CD4-positive, alpha-beta memory T cell (primary cell): ENCODE data around the gene ALDH3B1. TPM values are rescaled to one million over a fixed set of nuclear protein-coding genes. Genes with fewer than 3 reads are reported as not detected.

Source experiments
- CTCF ChIA-PET: fragments of 350-600 bp; sonication (Branson Sonifier 250); formaldehyde crosslinking; loops from one replicate; lab custom pipeline; 2021; ENCODE audit warnings: inconsistent platforms; ENCODE audit not compliant: partially characterized antibody; lab: Charles Lee
- POLR2A ChIA-PET: fragments of 350-600 bp; sonication (Branson Sonifier 250); formaldehyde crosslinking; loops from one replicate; lab custom pipeline; 2021; ENCODE audit not compliant: partially characterized antibody; lab: Charles Lee
- DNase-seq, 5 donors: peaks; one replicate each; pipeline versions ENCODE4 v3.0.0 to v3.0.0-alpha.2; 2020 to 2022; ENCODE audit warnings: mixed read lengths in 1 of 5
- H3K27ac ChIP-seq: one replicate; pipeline ENCODE4 v1.7.0; 2013; ENCODE audit warnings: low read depth, low read length
- H3K27me3 ChIP-seq: 2 replicates; pipeline ENCODE4 v1.7.0; 2013; ENCODE audit warnings: mild to moderate bottlenecking, low read length, moderate library complexity; ENCODE audit not compliant: insufficient read depth
- H3K36me3 ChIP-seq: 2 replicates; pipeline ENCODE4 v1.7.0; 2013; ENCODE audit warnings: mild to moderate bottlenecking, low read length, moderate library complexity; ENCODE audit not compliant: insufficient read depth
- H3K4me1 ChIP-seq: 2 replicates; pipeline ENCODE4 v1.7.0; 2013; ENCODE audit warnings: mild to moderate bottlenecking, low read length, moderate library complexity; ENCODE audit not compliant: insufficient read depth
- H3K4me3 ChIP-seq, 2 donors: one replicate each; pipeline ENCODE4 v1.7.0; 2013; ENCODE audit warnings: low read length in 2 of 2, mild to moderate bottlenecking in 1 of 2
- H3K9me3 ChIP-seq, 2 donors: one replicate each; pipeline ENCODE4 v1.7.0; 2013; ENCODE audit warnings: low read length in 2 of 2, control low read depth in 1 of 2; ENCODE audit not compliant: control insufficient read depth in 1 of 2
- H3K27ac Mint-ChIP-seq, 7 donors: one replicate each; pipeline ENCODE4 v1.8.0; 2020 to 2021; ENCODE audit warnings: mixed read lengths in 7 of 7, mild to moderate bottlenecking in 6 of 7, inconsistent platforms in 3 of 7, moderate library complexity in 3 of 7
- H3K27me3 Mint-ChIP-seq, 2 donors: one replicate each; pipeline ENCODE4 v1.8.0; 2020 to 2021; ENCODE audit warnings: mixed read lengths in 2 of 2
- H3K36me3 Mint-ChIP-seq, 2 donors: one replicate each; pipeline ENCODE4 v1.8.0; 2020 to 2021; ENCODE audit warnings: mixed read lengths in 2 of 2, inconsistent platforms in 1 of 2, mild to moderate bottlenecking in 1 of 2
- H3K4me1 Mint-ChIP-seq, 4 donors: one replicate each; pipeline ENCODE4 v1.8.0; 2020 to 2021; ENCODE audit warnings: mixed read lengths in 4 of 4, mild to moderate bottlenecking in 1 of 4
- H3K4me3 Mint-ChIP-seq, 8 donors: one replicate each; pipeline ENCODE4 v1.8.0; 2020 to 2021; ENCODE audit warnings: mixed read lengths in 8 of 8, mild to moderate bottlenecking in 7 of 8, moderate library complexity in 6 of 8, inconsistent platforms in 3 of 8
- H3K9me3 Mint-ChIP-seq, 8 donors: one replicate each; pipeline ENCODE4 v1.8.0; 2020 to 2021; ENCODE audit warnings: mixed read lengths in 8 of 8, mild to moderate bottlenecking in 5 of 8, inconsistent platforms in 3 of 8, moderate library complexity in 1 of 8
- intact Hi-C: fragments of 100-400 bp; cut with micrococcal nuclease; formaldehyde crosslinking; loops from one replicate; pipeline ENCODE4 v1.15.1; 2023
- polyA plus RNA-seq, 2 donors: library from polyadenylated mRNA; unstranded; fragments of 300-500 nt; fragmentation: Illumina TruSeq; gene quantifications; one replicate each; pipeline ENCODE4 v1.2.3, GENCODE V29; 2021
- total RNA-seq, 2 experiments: library from RNA; stranded (reverse); gene quantifications; one replicate each; pipeline ENCODE4 v1.2.3, GENCODE V29; 2021

The ALDH3B1 gene
- total and polyA plus RNA-seq, 4 experiments from 2014 or later, result 0.72 to 1.0 TPM; not detected in 2

GRCh38 chr11:68015467-68015866 lies 5.3 kb downstream of the ALDH3B1 start:
- no peak overlapping the region for H3K4me3 Mint-ChIP-seq
- H3K9me3 Mint-ChIP-seq, result no peaks in the 10 kb centered on the region
- Histone ChIP-seq H3K27me3 (no peaks in the 10 kb centered on the region), H3K4me1 (no peaks in the 10 kb centered on the region), H3K27ac (no peak overlapping the region), H3K4me3 (no peak overlapping the region), H3K9me3 (no peaks in the 10 kb centered on the region), H3K36me3 (no peaks in the 10 kb centered on the region)
- ChIA-PET POLR2A (no interaction called here), CTCF (no interaction called here)
- DNase-seq, result no peak
- H3K4me1 Mint-ChIP-seq, result no peaks in the 10 kb centered on the region
- no peak overlapping the region for H3K27ac Mint-ChIP-seq
- intact Hi-C loops, result no loop called here
- H3K36me3 Mint-ChIP-seq, result no peaks in the 10 kb centered on the region
- H3K27me3 Mint-ChIP-seq, result no peaks in the 10 kb centered on the region

DNA sequence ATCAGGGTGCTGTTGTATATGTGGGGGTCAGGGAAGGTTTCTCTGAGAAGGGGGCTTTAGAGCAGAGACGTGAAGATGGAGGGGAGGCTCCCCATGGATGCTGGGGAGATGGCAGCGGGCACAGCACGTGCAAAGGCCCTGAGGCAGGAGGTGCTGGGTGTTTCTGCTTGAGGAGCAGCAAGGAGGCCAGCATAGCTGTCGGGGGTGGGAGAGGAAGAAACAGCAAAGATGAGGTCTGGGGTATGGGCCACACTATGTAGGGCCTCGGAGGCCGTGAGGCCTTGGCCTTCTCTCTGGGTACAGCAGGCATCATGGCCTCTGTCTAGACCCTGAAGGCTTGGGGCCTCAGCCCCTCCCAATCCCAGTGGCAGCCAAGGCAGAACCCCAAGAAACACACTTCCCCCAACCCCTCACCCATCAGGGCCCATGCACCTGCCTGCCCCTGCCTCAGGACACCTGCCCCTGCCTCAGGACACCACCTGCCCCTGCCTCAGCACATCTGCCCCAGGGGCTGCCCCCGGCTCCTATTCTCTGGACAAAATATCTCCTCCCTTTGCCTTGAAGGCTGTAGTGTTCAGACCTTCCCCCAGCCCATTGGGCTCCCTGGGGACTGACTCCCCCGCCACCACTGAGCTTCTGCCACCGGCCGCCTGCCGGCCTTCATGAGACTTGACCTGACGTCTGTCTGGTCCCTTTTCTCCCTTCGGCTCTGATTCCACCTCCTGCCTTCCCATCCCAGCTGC lies 6.2 kb downstream of the ALDH3B1 start:
- H3K27me3 ChIP-seq, result no peaks in the 10 kb centered on the region
- H3K4me3 ChIP-seq, result no peak overlapping the region
- H3K9me3 ChIP-seq, result no peaks in the 10 kb centered on the region
- Mint-ChIP-seq H3K4me1 (no peaks in the 10 kb centered on the region), H3K36me3 (no peaks in the 10 kb centered on the region), H3K27ac (peak overlapping the region in 1 of 7 donors; percentile 37), H3K9me3 (no peaks in the 10 kb centered on the region), H3K4me3 (no peak overlapping the region), H3K27me3 (no peaks in the 10 kb centered on the region)
- ChIA-PET POLR2A (no interaction called here), CTCF (no interaction called here)
- H3K36me3 ChIP-seq, result no peaks in the 10 kb centered on the region
- intact Hi-C loops, result no loop called here
- no peak for DNase-seq
- H3K4me1 ChIP-seq, result no peaks in the 10 kb centered on the region
- no peak overlapping the region for H3K27ac ChIP-seq

DNA sequence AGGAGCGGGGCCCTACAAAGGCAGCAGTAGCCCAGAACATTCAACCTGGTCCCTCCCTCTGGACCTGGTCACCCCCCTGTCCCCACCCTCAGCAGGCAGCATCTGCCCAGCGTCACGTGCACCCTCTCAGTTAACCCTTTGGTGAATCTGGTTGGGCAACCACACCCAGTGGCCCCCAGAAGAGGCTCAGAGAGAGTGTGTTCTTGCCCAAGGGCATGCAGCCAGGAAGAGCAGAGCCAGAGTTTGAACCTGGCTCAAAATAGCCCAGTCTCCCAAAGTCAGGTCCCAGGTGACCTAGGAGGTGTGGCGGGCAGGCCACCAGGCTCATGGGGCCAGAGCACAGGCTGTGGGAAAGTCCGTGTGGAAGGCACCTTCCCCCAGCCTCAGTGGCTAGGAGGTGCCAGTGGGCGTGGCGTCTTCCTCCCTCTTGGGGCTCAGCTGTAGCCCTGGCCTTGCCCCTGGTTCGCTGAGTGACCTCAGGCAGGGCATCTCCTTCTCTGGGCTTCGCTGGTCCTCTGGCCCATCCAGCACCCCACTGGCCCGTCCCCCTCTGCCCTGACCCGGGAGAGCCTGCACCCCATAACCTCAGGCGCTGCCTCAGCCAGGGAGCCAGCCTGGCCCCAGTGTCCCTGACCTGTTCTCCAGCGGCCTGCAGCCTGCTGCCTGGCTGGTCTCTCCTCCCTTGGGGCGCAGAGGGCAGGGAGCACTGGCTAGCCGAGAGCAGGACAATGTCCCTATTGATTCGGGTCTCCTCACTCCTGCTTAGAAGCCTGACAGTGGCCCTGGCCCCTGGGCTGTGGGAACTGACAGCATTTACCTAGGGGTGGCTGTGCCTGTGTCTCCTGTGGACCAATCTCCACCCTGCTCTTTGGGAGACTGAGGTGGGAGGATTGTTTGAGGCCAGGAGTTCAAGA lies 7.0 kb downstream of the ALDH3B1 start:
- Mint-ChIP-seq H3K4me1 (no peaks in the 10 kb centered on the region), H3K36me3 (no peaks in the 10 kb centered on the region), H3K4me3 (no peak overlapping the region), H3K27ac (peak overlapping the region in 1 of 7 donors; percentile 37), H3K27me3 (no peaks in the 10 kb centered on the region), H3K9me3 (no peaks in the 10 kb centered on the region)
- Histone ChIP-seq H3K4me3 (no peak overlapping the region), H3K9me3 (no peaks in the 10 kb centered on the region), H3K27me3 (no peaks in the 10 kb centered on the region), H3K4me1 (no peaks in the 10 kb centered on the region), H3K27ac (no peak overlapping the region), H3K36me3 (no peaks in the 10 kb centered on the region)
- intact Hi-C loops, result no loop called here
- POLR2A ChIA-PET, result no interaction called here
- DNase-seq, result no peak
- CTCF ChIA-PET, result no interaction called here

- H3K27ac Mint-ChIP-seq, result peak overlapping the region in 1 of 7 donors; percentile 81
- H3K4me3 Mint-ChIP-seq, result no peak overlapping the region
- no peaks in the 10 kb centered on the region for H3K27me3 Mint-ChIP-seq
- no peak for DNase-seq
- Histone ChIP-seq H3K36me3 (no peaks in the 10 kb centered on the region), H3K9me3 (no peaks in the 10 kb centered on the region), H3K4me3 (no peak overlapping the region), H3K27me3 (no peaks in the 10 kb centered on the region), H3K27ac (no peak overlapping the region), H3K4me1 (no peaks in the 10 kb centered on the region)
- H3K4me1 Mint-ChIP-seq, result no peaks in the 10 kb centered on the region
- H3K36me3 Mint-ChIP-seq, result no peaks in the 10 kb centered on the region
- intact Hi-C loops, result no loop called here
- POLR2A ChIA-PET, result no interaction called here
- CTCF ChIA-PET, result no interaction called here
- no peaks in the 10 kb centered on the region for H3K9me3 Mint-ChIP-seq
Observed at GRCh38 chr11:68017980-68018729, 8.0 kb downstream of the ALDH3B1 start.

GRCh38 chr11:68018730-68019190 lies 8.6 kb downstream of the ALDH3B1 start:
- CTCF ChIA-PET, result no interaction called here
- no peaks in the 10 kb centered on the region for H3K27me3 Mint-ChIP-seq
- no peak for DNase-seq
- no peak overlapping the region for H3K4me3 Mint-ChIP-seq
- Histone ChIP-seq H3K36me3 (no peaks in the 10 kb centered on the region), H3K4me1 (no peaks in the 10 kb centered on the region), H3K27ac (no peak overlapping the region), H3K9me3 (no peaks in the 10 kb centered on the region), H3K27me3 (no peaks in the 10 kb centered on the region), H3K4me3 (no peak overlapping the region)
- no peaks in the 10 kb centered on the region for H3K36me3 Mint-ChIP-seq
- no peaks in the 10 kb centered on the region for H3K4me1 Mint-ChIP-seq
- POLR2A ChIA-PET, result no interaction called here
- no peak overlapping the region for H3K27ac Mint-ChIP-seq
- intact Hi-C loops, result no loop called here
- H3K9me3 Mint-ChIP-seq, result no peaks in the 10 kb centered on the region

DNA sequence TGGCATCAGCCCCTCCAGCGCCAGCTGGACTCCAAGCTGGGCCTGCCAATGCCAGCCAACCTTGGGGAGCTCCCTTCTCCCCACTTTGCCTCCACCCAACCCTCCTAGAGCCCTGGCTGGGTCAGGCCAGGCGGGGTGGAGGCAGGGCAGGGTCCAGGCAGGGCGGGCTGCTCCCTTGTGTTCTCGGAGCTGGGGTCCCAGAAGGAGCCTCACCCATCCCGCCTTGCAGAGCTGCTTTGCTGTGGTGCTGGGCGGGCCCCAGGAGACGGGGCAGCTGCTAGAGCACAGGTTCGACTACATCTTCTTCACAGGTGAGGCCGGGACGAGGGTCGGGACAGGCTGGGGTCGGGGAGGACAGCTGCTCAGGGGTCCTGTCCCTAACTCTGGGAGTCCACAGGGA lies 9.4 kb downstream of the ALDH3B1 start:
- POLR2A ChIA-PET, result no interaction called here
- Mint-ChIP-seq H3K27ac (no peak overlapping the region), H3K27me3 (no peaks in the 10 kb centered on the region), H3K9me3 (peaks cover 0 to 6% (median 0%) of the 10 kb centered on the region in 8 donors), H3K36me3 (no peaks in the 10 kb centered on the region), H3K4me3 (no peak overlapping the region), H3K4me1 (no peaks in the 10 kb centered on the region)
- no peak for DNase-seq
- Histone ChIP-seq H3K9me3 (no peaks in the 10 kb centered on the region), H3K4me1 (no peaks in the 10 kb centered on the region), H3K27ac (no peak overlapping the region), H3K27me3 (no peaks in the 10 kb centered on the region), H3K4me3 (no peak overlapping the region), H3K36me3 (no peaks in the 10 kb centered on the region)
- intact Hi-C loops, result no loop called here
- CTCF ChIA-PET, result no interaction called here

- Histone ChIP-seq H3K4me3 (no peak overlapping the region), H3K27ac (no peak overlapping the region), H3K36me3 (no peaks in the 10 kb centered on the region), H3K9me3 (no peaks in the 10 kb centered on the region), H3K4me1 (no peaks in the 10 kb centered on the region), H3K27me3 (no peaks in the 10 kb centered on the region)
- DNase-seq, result no peak
- ChIA-PET POLR2A (no interaction called here), CTCF (no interaction called here)
- no peaks in the 10 kb centered on the region for H3K4me1 Mint-ChIP-seq
- intact Hi-C loops, result no loop called here
- H3K4me3 Mint-ChIP-seq, result no peak overlapping the region
- H3K36me3 Mint-ChIP-seq, result peaks cover 0 to 4% of the 10 kb centered on the region in 2 donors
- H3K9me3 Mint-ChIP-seq, result peaks cover 0 to 7% (median under 1%) of the 10 kb centered on the region in 8 donors
- H3K27ac Mint-ChIP-seq, result peak overlapping the region in 1 of 7 donors; percentile 36
- no peaks in the 10 kb centered on the region for H3K27me3 Mint-ChIP-seq
Observed at GRCh38 chr11:68020575-68020974, 10.4 kb downstream of the ALDH3B1 start.
